A549 (cell line): ENCODE data around the gene C10orf90.

Experiments used
- CTCF ChIP-seq: fragments of >200 bp; sonication (Bioruptor Twin); formaldehyde crosslinking; IDR thresholded peaks from 3 replicates; pipeline ENCODE4 v1.5.1; 2016
- POLR2A ChIP-seq: IDR thresholded peaks from 2 replicates; pipeline ENCODE4 v1.6.1; 2012; ENCODE audit warnings: mild to moderate bottlenecking, low read length
- POLR2AphosphoS2 ChIP-seq: conservative IDR thresholded peaks from 2 replicates; pipeline ENCODE4 v1.6.1; 2012; ENCODE audit warnings: low read length, improper control_type of control experiment, inconsistent platforms

DNA sequence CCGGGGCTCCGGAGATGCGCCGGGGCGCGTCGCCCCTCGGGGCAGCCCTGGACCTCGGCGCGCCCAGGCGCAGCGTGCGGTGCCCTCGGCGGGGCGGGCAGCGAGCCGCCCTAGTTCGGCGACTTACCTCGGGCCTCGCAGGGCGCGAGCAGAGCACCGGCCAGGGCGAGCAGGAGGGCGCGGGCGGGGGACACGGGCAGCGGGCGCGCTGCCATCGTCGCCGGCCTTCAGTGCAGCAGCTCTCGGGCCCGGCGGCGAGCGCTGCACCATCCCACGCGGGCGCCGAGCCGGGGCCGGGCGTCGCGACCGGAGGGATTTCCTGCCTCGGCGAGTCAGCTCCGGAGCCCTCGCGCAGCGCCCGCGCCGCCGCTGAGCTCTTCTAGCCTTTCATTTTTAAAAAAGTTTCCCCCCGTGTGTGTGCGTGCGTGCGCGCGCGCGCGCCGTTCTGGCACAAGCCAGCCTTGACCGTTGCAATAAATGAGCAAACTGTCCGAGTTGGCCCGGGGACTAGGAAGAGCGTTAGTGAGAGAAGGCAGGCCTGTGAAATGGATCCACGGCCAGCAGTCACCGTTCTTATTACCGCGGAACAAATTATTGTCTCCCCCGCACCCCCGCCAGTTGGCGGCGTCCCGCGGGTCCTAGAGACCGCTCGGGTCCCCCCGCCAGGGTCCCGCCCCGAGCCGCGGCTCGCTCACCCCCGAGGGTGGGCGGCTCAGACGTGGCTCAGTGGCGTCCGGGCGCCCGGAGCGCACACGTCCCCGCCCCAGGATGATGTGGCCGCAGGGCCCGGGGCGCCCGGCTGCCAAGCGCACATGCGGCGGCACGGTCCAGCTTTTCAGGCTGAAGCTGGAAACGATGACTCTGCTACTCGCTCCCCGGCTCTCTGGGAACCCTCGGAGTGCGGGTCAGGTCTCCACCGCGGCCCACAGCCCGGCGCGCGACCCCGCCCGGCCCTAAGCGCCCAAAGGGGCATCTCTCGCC, 282.3 kb downstream of the C10orf90 start, which contains the start of gene ADAM12:
- TF ChIP-seq CTCF, result 0 out of 3 replicates have a peak, but pooled peaks have one; percentile 5
- no peak for TF ChIP-seq POLR2AphosphoS2
- TF ChIP-seq POLR2A, result no peak
